ENCODE results near the gene KANK4.
"Not testable (repeated sequence)": the region's sequence is repeated elsewhere in the genome, so short reads cannot be mapped to it uniquely, and the experiment has no call there.

The KANK4 gene

DNA sequence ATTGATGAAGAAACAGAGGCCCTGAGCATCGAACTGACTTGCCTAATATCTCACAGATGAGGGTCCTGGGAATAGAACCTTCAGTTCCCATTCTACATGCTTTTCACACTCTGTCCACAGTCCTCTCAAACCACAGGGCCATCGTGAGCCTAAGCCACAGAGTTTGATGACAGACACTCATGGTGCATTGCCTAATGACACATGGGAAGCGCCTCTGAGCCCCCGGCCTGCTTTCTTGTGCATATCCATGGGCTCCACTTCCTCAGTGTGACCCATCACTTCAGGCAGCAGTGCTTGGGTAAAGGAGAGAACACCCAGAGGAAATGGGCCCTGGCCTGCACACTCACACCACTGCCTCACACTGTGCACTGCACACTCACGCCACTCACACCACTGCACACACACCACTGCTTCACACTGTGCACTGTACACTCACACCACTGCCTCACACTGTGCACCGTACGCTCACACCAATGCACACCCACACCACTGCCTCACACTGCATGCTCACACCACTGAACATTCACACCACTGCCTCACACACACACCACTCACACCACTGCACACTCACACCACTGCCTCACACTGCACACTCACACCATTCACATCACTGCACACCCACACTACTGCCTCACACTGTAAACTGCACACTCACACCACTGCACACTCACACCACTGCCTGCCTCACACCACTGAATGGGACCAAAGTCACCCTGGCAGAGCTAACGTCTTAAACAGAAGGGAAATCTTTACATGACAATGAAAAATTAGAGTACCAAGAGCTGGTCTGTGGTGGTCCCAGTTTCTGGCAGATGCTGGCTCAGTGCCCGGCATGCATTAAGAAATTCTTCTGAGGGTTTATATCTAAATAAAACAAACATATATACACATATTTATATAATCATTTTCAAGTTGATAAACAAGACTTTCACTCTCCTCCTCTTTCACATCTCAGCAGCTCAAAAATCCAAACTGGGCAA is 53.0 kb downstream of the KANK4 start:
- DNase-seq (ENCODE audit: insufficient read length, low spot score) (no peak), FAIRE-seq (no peak)
- no peak for TF ChIP-seq POLR2A (IDR thresholded peaks at IDR 0.05; ENCODE audit: low read depth, low read length)

DNA sequence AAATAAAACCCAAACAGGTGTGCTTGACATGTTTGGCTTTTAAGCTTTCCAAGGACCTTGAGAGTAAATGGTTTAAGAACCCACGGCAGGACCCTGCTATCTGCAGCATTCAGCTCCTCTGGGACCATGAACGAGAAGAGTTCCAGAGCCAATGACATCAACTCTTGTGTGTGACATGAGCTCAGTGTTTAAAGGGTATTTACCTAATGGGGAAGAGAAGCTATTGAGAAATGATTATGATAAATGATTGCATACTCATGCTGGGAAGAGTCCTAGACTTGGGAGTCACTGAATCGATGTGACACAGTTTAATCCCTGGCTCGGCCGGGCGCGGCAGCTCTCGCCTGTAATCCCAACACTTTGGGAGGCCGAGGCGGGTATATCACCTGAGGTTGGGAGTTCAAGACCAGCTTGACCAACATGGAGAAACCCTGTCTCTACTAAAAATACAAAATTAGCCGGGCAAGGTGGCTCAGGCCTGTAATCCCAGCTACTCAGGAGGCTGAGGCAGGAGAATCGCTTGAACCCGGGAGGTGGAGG is 55.4 kb downstream of the KANK4 start:
- no peak for TF ChIP-seq POLR2A (IDR thresholded peaks at IDR 0.05; ENCODE audit: low read depth, low read length)
- FAIRE-seq: no peak
- DNase-seq (ENCODE audit: insufficient read length, low spot score): no peak

DNA sequence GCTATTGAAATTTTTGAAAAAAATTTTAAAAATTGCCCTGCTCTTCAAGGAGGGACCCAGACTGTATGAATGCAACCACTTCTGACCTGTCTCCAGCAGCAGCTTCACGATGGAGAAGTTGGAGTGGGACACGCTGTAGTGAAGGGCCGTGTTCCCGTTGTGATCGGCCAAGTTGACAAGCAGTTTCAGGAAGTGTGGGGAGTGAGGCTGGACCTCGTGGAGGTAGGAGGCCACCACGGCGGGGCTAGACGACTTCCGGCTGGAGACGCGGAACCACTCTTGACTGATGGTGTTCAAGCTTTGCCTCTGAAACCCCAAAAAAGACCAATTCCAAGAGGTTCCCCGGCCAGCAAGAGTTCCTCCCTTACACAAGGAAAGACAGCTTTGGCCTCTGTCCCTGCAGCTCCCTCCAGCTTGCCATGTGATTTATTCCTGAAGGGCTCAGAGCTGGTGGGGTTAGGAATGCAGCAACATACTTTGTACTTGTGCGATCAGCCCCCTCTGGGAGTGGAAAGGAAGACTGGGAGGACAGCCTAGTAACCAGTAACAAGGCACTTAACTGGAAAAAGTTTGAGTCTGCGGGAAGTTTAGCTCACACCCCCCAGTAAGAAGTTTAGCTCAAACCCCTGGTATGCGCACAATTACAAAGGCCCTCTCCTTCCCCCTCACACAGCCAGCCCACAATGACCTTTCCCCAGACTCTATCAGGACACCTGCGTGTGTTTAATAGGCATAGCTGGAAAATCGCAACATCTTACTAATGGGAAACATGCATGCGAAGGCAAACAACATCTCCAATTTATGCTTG is 56.0 kb downstream of the KANK4 start:
- FAIRE-seq: no peak
- TF ChIP-seq POLR2A (IDR thresholded peaks at IDR 0.05; ENCODE audit: low read depth, low read length): no peak

DNA sequence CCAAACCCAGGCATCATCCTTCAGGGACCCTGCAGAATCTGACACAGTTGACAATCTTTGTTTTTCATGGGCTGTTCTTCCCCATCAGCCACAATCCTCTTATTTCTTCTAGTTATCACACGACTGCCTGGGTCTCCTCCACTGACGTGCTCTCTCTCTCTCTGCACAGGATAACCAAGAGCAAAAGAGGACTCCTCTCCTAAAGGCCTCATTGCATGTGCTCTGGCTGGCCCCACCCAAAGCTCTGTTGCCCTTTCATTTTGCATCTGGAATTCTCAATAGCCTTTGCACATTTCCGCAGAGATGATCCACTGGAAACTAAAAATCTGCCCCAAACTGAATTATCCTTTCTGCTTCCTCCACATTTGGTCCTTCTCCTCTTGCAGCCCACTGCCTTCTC is 58.5 kb downstream of the KANK4 start:
- FAIRE-seq: no peak
- no peak for DNase-seq (ENCODE audit: insufficient read length, low spot score)
- no peak for TF ChIP-seq POLR2A (IDR thresholded peaks at IDR 0.05; ENCODE audit: low read depth, low read length)

More for the DNA sequence above, 56.0 kb downstream of the KANK4 start:
- DNase-seq (ENCODE audit: insufficient read length, low spot score): no peak

DNA sequence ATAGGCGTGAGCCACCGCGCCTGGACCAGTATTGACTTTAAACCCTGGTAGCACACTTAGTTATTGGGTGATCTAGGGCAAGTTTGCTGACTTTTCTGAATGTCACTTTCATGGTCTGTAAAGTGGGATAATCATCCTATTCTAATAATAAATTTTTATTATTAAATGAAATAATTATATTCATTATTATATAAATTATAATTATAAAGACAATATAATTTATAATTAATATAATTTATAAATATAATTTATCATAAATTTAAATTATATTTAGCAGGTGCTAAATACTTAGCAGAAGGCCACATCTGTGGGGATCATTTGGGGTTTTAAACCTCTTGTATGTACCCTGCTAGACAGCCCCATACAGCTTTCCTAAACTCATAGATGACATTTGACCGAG is 59.7 kb downstream of the KANK4 start:
- DNase-seq (ENCODE audit: insufficient read length, low spot score) (no peak), FAIRE-seq (no peak)
- no peak for TF ChIP-seq POLR2A (IDR thresholded peaks at IDR 0.05; ENCODE audit: low read depth, low read length)

DNA sequence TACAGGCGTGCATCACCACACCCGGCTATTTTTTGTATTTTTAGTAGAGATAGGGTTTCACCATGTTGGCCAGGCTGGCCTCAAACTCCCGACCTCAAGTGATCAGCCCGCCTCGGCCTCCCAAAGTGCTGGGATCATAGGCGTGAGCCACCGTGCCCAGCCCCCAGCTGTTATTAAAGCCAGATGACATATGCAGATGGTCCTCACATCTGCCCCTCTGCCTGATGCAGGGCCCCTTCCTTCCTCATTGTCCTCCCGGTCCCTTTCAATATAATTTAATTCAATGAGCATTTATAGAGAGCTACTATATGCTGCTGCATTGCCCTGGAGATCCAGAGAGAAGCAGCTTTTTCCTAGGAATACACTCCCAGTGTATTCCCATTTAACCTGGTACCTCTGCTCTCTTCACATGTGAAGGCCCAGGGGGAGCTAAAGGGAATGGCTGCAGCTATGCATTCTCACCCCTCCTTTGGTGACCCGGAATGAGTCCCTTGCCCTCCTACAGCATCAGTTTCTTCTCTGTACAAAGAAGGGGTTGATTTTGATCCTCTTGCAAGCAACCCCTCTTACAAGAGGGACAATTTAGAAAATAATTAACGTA is 69.0 kb downstream of the KANK4 start:
- no peak for TF ChIP-seq POLR2A (IDR thresholded peaks at IDR 0.05; ENCODE audit: low read depth, low read length)
- DNase-seq (ENCODE audit: insufficient read length, low spot score) (no peak), FAIRE-seq (no peak)

DNA sequence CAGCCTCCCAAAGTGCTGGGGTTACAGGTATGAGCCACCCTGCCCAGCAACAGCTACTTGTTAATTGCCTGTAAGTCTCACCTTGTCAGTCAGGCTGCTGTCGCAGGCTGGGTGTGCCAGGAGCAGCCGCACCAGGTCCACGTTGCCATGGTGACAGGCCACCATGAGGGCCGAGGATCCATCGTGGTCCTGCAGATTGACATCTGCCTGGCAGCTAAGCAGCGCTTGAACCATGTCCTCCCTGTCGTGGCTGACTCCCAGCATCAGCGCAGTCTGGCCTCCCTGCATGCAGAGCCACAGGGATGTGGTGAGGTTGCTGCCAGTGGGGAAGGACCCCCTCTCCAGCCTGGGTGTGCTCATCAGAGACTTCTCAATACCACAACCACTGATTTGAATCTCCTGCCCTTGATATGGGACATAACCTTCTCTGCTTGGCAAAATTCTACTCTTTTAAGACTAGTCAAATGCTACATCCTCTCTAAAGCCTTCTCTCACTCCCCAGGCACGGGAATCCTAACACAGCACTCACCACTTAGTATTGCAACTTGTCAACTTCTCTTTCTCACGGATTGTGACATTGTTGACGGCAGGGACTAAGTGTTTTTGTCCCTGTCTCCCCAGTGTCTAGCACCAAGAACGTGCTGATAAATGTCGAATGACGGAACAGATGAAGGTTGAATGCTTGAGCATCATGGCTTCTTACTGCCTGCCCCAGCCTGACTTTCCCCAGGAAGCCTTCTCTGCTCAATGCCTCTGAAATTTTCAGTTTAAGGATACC is 71.7 kb downstream of the KANK4 start:
- DNase-seq (ENCODE audit: insufficient read length, low spot score) (no peak), FAIRE-seq (no peak)
- TF ChIP-seq POLR2A (IDR thresholded peaks at IDR 0.05; ENCODE audit: low read depth, low read length): no peak

DNA sequence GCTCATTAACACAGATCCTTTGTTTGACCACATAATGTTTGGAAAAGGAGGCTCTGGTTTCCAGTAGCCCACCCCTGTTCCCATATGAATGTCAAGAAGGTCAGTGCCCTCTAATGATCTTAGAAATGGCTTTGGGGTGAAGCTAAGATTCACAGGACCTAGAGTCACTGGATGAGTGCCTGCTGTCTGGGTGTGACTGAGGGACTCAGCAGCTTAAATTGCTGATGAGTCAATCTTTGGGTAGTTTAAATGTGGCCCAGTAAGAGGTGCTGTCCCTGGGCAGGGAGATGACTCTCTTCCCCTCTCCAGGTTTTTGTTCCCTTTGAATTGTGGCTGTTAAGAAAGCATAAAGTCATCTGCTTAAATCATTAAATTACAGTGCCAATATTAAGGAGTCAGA is 74.0 kb downstream of the KANK4 start:
- FAIRE-seq (no peak), DNase-seq (ENCODE audit: insufficient read length, low spot score) (peak; percentile 49)
- TF ChIP-seq POLR2A (IDR thresholded peaks at IDR 0.05; ENCODE audit: low read depth, low read length): no peak

DNA sequence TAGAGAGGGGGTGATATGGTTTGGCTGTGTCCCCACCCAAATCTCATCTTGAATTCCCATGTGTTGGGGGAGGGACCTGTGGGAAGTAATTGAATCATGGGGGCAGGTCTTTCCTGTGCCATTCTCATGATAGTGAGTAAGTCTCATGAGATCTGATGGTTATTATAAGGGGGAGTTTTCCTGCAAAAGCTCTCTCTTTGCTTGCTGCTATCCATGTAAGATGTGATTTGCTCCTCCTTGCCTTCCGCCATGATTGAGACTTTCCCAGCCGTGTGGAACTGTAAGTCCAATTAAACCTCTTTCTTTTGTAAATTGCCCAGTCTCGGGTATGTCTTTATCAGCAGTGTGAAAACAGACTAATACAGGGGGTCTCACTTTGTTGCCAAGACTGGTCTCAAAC is 74.9 kb downstream of the KANK4 start:
- DNase-seq (ENCODE audit: insufficient read length, low spot score); FAIRE-seq: not testable (repeated sequence)

DNA sequence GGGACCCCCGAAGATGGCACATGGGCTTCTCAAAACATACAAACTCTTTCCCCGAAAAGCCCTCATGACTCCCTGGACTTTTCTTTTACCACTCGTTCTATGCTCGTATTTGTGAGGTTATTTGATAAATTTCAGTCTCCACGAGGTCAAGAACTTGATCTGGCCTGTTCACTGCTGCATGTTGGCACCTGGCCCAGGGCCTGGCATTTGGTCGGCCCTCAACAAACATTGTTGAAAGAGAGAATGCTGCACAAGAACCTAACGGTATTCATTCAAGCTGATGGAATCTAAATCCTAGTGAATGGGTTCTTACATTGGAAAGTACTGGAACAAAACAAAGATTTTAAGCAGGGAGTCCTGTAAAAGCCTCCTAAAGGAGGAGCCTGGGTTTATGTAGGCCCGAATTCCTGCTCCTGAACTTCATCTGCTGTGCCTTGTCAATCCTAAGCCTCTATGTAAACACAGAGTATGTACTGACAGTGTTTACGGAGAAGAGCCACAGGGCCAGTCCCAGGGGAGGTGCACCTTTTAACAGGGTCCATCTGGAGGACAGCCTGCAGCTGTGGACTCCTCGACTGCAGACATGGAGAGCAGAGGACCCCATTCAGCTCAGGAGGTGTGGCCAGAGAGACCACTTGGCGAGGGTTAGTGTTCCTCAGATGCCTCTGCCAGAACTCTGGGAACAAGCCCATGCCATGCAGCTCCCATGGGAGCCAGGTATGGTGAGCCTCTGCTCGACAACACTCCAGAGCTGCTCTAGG is 77.7 kb downstream of the KANK4 start:
- FAIRE-seq: no peak
- no peak for DNase-seq (ENCODE audit: insufficient read length, low spot score)
- TF ChIP-seq POLR2A (IDR thresholded peaks at IDR 0.05; ENCODE audit: low read depth, low read length): no peak

DNA sequence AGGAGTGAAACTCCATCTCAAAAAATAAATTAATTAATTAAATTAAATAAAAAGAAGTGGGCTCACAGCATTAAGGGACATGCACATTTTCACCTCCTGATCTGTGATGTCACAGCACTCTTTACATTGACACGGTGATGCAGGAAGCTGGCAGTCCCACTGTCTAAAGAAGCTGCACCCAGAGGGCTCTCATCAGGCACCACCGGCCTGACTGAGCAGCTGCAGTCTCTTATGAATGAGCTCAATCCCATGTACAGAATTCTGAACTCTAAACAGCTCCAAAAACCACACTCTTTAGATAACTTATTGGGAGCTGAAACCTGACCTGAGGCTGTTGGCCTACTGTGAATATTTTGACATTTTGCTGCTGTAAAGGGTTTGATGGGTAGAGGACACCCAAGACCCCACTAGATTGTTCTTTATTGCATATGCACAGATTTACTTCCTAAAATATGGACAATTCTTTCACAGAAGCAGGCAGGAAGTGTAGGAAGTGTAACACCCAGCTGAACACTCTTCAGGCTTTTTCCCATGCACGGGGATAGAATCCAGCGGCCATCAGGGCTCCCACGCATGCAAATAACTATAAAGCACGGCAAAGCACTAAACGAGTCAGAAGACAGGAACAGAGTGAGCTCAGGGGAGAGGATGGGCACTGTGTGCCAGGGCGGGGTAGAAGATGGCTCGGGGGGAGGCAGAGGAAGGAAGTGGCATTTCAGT is 78.4 kb downstream of the KANK4 start:
- no peak for FAIRE-seq
- TF ChIP-seq POLR2A (IDR thresholded peaks at IDR 0.05; ENCODE audit: low read depth, low read length): no peak
- DNase-seq (ENCODE audit: insufficient read length, low spot score): no peak

DNA sequence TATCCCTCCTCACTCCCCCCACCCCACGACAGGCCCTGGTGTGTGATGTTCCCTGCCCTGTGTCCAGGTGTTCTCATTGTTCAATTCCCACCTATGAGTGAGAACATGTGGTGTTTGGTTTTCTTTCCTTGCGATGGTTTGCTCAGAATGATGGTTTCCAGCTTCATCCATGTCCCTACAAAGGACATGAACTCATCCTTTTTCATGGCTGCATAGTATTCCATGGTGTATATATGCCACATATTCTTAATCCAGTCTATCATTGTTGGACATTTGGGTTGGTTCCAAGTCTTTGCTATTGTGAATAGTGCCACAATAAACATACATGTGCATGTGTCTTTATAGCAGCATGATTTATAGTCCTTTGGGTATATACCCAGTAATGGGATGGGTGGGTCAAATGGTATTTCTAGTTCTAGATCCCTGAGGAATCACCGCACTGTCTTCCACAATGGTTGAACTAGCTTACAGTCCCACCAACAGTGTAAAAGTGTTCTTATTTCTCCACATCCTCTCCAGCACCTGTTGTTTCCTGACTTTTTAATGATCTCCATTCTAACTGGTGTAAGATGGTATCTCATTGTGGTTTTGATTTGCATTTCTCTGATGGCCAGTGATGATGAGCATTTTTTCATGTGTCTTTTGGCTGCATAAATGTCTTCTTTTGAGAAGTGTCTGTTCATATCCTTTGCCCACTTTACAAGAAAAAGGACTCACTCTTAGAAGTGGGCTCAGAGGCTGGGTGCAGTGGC is 79.4 kb downstream of the KANK4 start:
- not testable (repeated sequence) for DNase-seq (ENCODE audit: insufficient read length, low spot score); FAIRE-seq

Measured in H54 (cell line).